Glomerular endothelial cell (primary cell): ENCODE results near the gene HAVCR2. TPM values are rescaled to one million over a fixed set of nuclear protein-coding genes. Genes with fewer than 3 reads are reported as not detected.
"Not testable (repeated sequence)": the region's sequence is repeated elsewhere in the genome, so short reads cannot be mapped to it uniquely, and the experiment has no call there.

Experiments
- DNase-seq: peaks from one replicate; pipeline ENCODE4 v3.0.0-alpha.2; 2011; ENCODE audit warnings: low read depth, low spot score; ENCODE audit errors: extremely low read depth
- total RNA-seq: library from RNA; depleted of rRNA; stranded (reverse); fragments of >200 nt; gene quantifications from 2 replicates; pipeline ENCODE4 v1.2.3, GENCODE V29; 2015

HAVCR2 gene
- total RNA-seq, 1 donor from 2014 or later = not detected

DNA sequence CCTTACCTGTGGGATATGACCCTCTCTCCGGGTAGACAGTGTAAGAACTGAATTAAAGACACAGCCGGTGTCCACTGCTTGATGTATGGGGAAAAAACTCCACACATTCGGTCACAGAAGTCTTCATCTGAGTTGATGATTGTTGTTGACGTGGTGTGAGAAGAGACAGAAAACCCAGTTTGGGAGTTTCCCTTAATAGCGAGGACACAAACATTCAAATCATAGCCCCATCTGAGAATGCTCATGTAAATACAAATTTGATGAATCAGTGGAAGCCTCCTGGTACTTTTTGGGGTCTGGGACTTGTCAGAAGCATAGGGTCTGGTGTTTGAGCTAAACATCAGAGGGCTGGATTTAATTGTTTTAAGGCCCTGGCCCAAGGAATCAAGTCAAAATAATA, 60.9 kb downstream of the HAVCR2 start:
- DNase-seq = no peak

DNA sequence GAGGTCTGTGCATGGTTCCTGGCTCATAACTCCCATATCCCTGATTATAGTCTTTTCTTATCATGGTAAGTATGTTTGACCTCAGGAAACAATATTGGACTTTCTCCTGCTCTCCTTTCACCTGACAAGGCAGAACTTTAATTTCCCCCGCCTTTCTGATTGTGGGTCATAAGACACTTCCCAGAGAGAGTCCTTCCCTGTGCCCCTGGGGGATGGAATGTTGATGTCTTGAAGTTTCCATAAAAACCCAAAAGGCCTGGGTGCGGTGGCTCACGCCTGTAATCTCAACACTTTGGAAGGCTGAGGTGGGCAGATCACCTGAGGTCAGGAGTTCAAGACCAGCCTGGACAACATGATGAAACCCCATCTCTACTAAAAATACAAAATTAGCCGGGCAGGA, 61.8 kb downstream of the HAVCR2 start:
- DNase-seq = not testable (repeated sequence)

DNA sequence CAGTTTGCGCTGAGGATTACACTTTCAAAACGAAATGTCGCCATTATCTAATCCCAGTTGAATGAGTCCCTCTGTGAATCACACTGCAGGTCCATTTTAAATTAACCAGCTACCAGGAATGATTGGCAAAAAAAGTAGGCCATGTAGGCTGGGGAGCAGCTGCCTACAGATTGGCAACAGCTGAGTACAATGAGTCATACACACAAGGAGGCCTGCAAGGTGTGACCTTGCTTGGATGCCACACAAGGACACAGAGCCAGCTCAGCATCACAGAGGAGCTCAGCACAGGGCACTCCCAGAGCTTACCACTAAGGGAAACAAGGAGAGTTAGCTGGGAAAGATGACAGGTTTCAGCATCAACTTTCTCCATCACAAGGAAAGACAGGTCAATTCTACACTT, 62.8 kb downstream of the HAVCR2 start:
- DNase-seq = no peak

DNA sequence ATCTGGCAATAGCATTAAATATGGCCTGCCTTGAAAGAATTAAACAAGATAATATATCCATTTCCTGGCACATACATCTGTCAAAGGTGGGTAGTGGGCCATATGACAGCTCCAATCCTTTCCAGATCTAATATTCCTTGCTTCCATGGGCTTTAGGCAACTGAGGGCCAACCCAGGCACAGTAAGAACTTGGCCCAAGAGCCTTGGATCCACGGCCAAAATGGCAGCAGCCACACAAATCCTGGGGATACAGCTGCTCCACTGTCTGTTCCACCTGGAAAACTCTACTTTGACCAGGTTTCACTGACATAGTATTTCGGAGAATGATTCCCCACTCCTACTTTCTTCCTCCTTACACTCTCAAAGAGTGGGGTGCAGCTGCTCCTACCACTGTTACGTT, 63.2 kb downstream of the HAVCR2 start:
- DNase-seq = no peak

DNA sequence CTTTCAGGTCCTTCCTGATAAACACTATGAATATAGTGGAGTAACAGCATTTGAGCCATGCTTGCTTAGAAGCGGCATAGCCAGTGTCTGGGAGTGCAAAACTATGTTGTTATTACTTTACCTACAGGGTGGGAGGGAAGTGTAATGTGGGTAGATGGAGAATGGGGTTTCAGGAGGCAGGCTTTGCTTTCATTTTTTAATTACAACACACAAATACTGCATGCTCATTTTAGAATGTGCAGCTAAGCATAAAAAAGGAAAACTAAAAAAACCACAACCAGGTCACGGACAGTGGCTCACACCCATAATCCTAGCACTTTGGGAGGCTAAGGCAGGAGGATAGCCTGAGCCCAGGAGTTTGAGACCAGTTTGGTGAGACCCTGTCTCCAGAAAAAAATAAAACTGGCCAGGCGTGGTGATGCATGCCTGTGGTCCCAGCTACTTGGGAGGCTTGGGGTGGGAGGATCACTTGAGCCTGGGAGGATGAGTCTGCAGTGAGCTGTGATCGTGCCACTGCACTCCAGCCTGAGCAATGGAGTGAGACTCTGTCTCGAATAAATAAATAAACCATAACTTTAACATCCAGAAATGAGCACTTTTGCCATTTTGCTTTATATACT, 70.2 kb downstream of the HAVCR2 start:
- DNase-seq = no peak

Other genes with a start within 250 kb of the HAVCR2 start
- gene TIMD4, start 145.8 kb downstream of the HAVCR2 start, total RNA-seq = not detected in 2 replicates
- 0.15 TPM in 1 of 2 replicates, not detected in the other for gene HAVCR1, start 49.9 kb downstream of the HAVCR2 start, total RNA-seq
- 7.2 and 9.7 TPM in 2 replicates for gene MED7, start 33.8 kb upstream of the HAVCR2 start, total RNA-seq
- gene GARIN3, start 57.2 kb upstream of the HAVCR2 start, total RNA-seq = not detected in 2 replicates
- not detected in 2 replicates for gene ITK, start 71.8 kb upstream of the HAVCR2 start, total RNA-seq
- 26.7 and 47.5 TPM in 2 replicates for gene CYFIP2, start 157.1 kb upstream of the HAVCR2 start, total RNA-seq